Effector memory CD8-positive, alpha-beta T cell (primary cell): ENCODE results near the gene MRPL21.

Source experiments
- ATAC-seq: fragments of 150-1000 bp; cut with Tn5 transposase; replicated peaks from 2 replicates; pipeline ENCODE4 v1.10.0; 2021; ENCODE audit warnings: mild to moderate bottlenecking, moderate library complexity
- DNase-seq, 3 experiments: peaks; one replicate each; pipeline ENCODE4 v3.0.0; 2021
- H3K27ac Mint-ChIP-seq, 2 donors: one replicate each; pipeline ENCODE4 v1.8.0; 2022; ENCODE audit warnings: mild to moderate bottlenecking in 2 of 2, mixed read lengths in 2 of 2, moderate library complexity in 2 of 2
- H3K27me3 Mint-ChIP-seq, 2 donors: one replicate each; pipeline ENCODE4 v1.8.0; 2022; ENCODE audit warnings: mixed read lengths in 2 of 2
- H3K36me3 Mint-ChIP-seq: one replicate; pipeline ENCODE4 v1.8.0; 2022; ENCODE audit warnings: mild to moderate bottlenecking, moderate library complexity, mixed read lengths; ENCODE audit not compliant: insufficient read depth
- H3K4me1 Mint-ChIP-seq, 2 donors: one replicate each; pipeline ENCODE4 v1.8.0; 2022; ENCODE audit warnings: low read depth in 2 of 2, mixed read lengths in 2 of 2
- H3K4me3 Mint-ChIP-seq, 2 donors: one replicate each; pipeline ENCODE4 v1.8.0; 2022; ENCODE audit warnings: mild to moderate bottlenecking in 2 of 2, mixed read lengths in 2 of 2, moderate library complexity in 2 of 2
- H3K9me3 Mint-ChIP-seq, 2 donors: one replicate each; pipeline ENCODE4 v1.8.0; 2022; ENCODE audit warnings: mixed read lengths in 2 of 2

MRPL21 gene

DNA sequence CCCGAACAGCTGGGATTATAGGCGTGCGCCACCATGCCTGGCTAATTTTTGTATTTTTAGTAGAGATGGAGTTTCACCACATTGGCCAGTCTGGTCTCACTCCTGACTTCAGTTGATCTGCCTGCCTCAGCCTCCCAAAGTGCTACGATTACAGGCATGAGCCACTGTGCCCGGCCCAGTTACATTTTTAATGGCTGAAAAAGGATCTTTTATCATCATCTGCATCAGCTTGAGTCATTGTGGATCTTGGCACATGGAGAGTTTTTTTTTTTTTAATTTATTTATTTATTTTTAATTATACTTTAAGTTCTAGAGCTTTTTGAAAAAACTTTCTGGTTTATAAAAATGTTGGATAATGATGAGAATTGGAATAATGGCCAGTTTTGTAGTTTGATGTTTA is 8.6 kb upstream of the MRPL21 start:
- no peaks in the 10 kb centered on the region for H3K9me3 Mint-ChIP-seq
- H3K36me3 Mint-ChIP-seq, result peaks cover 80% of the 10 kb centered on the region
- no peaks in the 10 kb centered on the region for H3K27me3 Mint-ChIP-seq
- no peak overlapping the region for H3K4me3 Mint-ChIP-seq
- no peak overlapping the region for H3K27ac Mint-ChIP-seq
- DNase-seq, result no peak
- H3K4me1 Mint-ChIP-seq, result peaks cover under 1 to 1% of the 10 kb centered on the region in 2 donors
- no peak for ATAC-seq

DNA sequence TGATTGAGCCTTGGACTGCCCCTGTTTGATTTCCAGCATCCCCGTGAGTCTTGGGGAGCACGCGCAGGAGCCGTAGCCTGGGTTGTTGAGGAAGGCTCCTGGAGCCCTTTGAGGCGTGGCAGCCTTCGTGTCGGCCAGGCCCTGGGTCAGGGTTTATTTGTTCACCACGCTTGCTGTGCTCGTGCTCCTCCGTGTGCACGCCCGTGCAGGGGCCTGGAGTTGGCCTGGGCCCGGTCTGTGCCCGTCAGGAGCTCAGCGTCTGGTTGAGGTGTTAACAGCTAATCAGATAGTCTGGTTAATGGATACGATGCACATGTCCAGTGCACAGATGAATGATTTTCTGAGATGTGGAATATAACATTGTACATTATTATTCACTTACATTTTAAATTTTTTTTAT is 8.1 kb upstream of the MRPL21 start:
- Mint-ChIP-seq H3K4me1 (peaks cover 0 to 1% of the 10 kb centered on the region in 2 donors), H3K27me3 (no peaks in the 10 kb centered on the region), H3K4me3 (no peak overlapping the region), H3K27ac (no peak overlapping the region), H3K9me3 (no peaks in the 10 kb centered on the region), H3K36me3 (peaks cover 75% of the 10 kb centered on the region)
- DNase-seq (no peak), ATAC-seq (no peak)

DNA sequence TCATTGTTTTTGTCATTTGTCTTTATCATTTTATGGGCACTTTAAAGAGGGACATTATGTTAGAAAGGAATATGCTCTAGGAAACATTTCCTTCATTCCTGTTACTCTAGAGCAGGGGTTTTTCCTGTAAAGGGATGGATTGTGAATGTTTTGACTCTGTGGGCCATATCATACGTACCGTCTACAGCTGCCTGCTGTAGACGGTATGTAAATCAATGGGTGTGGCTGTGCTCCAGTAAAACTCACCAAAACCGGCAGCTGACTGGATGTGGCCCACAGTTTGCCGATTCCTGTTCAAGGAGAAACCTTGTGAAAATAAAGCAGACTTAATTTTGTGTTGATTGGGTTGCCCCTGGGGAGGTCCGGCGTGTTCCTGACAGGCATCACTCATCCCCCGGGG is 7.3 kb upstream of the MRPL21 start:
- ATAC-seq, result no peak
- Mint-ChIP-seq H3K4me3 (no peak overlapping the region), H3K27me3 (no peaks in the 10 kb centered on the region), H3K9me3 (no peaks in the 10 kb centered on the region), H3K27ac (no peak overlapping the region), H3K4me1 (peaks cover 0 to 1% of the 10 kb centered on the region in 2 donors), H3K36me3 (peaks cover 67% of the 10 kb centered on the region)
- DNase-seq, result no peak

DNA sequence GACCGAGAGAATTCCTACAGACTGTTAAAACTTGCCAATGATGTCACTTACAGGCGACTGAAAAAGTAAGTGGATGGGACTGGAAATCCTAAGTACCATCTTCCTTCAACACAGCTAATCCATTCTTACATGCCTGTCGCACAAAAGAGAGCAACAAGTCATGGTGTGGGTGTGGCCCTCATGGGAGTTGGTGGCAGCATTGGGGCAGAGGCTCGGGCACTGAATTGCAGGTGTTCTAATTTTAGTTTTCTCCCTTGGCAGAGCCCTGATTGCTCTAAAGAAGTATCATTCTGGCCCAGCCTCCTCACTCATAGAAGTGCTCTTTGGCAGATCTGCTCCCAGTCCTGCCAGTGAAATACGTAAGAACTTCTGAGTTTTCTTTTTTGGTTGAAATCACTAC is 4.6 kb upstream of the MRPL21 start:
- ATAC-seq, result no peak
- H3K27me3 Mint-ChIP-seq, result no peaks in the 10 kb centered on the region
- no peak overlapping the region for H3K4me3 Mint-ChIP-seq
- peaks cover 19 to 22% of the 10 kb centered on the region in 2 donors for H3K4me1 Mint-ChIP-seq
- H3K27ac Mint-ChIP-seq, result no peak overlapping the region
- H3K36me3 Mint-ChIP-seq, result peaks cover 57% of the 10 kb centered on the region
- H3K9me3 Mint-ChIP-seq, result no peaks in the 10 kb centered on the region
- no peak for DNase-seq

DNA sequence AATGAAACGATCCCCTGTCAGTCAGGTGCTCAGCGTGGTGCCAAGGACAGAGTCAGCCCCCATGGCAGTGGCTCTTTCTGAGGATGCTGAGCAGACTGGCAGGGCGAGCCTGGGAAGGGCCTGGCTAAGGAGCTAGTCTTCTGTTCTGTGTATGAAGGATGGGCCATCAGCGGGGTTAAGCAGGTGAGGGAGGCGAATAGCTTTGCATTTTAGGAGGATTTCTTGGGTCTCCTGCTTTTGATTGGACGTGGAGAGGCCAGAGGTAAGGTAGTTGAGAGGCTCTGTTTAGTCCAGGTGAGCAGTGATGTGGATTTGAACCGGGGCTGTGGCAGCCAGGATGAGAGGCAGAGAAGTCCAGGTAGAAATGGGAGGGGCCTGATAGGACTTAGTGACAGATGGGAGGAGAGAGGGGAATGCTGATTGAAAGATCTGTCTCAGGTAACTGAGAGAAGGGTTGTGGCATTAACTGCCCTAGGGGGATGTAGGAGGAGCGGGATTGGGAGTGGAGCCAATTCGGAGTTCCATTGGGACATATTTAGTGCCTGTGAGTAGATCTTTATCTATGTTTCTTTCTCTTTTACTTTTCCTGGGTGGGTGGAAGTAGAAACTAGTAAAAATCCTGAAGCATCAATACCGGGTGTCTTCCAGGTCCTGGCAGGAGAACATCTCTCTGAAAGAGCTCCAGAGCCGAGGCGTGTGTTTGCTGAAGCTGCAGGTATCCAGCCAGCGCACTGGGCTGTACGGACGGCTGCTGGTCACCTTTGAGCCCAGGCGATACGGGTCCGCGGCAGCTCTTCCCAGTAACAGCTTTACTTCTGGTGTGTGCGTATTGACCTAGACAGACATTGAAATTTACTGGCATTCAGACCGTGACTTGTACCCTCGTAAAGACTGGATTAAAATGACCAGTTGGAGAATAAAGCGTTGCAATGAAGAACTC is 2.1 kb upstream of the MRPL21 start:
- H3K4me1 Mint-ChIP-seq, result peaks cover 33 to 44% of the 10 kb centered on the region in 2 donors
- peak overlapping the region; percentile 94 to 99 for H3K4me3 Mint-ChIP-seq
- ATAC-seq, result no peak
- peaks cover 42% of the 10 kb centered on the region for H3K36me3 Mint-ChIP-seq
- H3K27ac Mint-ChIP-seq, result peak overlapping the region; percentile 89 to 98
- DNase-seq, result no peak
- H3K27me3 Mint-ChIP-seq, result no peaks in the 10 kb centered on the region
- no peaks in the 10 kb centered on the region for H3K9me3 Mint-ChIP-seq

DNA sequence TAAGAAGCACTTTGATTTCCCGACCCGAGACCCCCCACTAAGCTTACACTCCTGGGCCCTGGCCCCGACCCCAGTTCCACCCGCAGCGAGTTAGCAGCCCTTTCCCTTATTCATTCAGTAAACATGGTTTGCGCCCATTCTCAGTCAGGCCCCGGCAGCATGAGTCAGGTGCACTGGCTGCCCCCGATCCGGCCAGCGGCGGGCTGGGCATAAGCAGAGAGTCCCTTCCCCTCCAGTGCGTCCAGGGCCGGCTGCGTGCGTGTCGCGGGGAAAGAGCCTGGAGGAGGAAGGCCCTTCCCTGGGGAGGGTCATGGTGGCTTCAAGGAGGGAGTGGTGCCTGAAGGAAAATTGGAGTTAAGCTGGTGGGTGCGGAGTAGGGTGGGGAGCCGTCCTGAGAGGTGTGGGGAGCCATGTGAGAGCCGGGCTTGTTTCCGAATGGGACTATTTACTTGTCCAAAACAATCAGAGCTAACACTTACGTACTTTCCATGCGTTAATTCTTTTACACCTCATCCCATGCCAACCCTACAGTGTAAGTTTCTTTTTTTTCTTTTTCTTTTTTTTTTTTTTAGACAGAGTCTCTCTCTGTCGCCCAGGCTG is 716 bp upstream of the MRPL21 start:
- peak overlapping the region; percentile 94 to 99 for H3K4me3 Mint-ChIP-seq
- no peaks in the 10 kb centered on the region for H3K9me3 Mint-ChIP-seq
- DNase-seq (peak in 2 of 3 experiments; percentile 13 to 19), ATAC-seq (peak; percentile 25)
- H3K27ac Mint-ChIP-seq, result peak overlapping the region; percentile 89 to 98
- H3K36me3 Mint-ChIP-seq, result peaks cover 39% of the 10 kb centered on the region
- no peaks in the 10 kb centered on the region for H3K27me3 Mint-ChIP-seq
- H3K4me1 Mint-ChIP-seq, result peaks cover 33 to 44% of the 10 kb centered on the region in 2 donors

DNA sequence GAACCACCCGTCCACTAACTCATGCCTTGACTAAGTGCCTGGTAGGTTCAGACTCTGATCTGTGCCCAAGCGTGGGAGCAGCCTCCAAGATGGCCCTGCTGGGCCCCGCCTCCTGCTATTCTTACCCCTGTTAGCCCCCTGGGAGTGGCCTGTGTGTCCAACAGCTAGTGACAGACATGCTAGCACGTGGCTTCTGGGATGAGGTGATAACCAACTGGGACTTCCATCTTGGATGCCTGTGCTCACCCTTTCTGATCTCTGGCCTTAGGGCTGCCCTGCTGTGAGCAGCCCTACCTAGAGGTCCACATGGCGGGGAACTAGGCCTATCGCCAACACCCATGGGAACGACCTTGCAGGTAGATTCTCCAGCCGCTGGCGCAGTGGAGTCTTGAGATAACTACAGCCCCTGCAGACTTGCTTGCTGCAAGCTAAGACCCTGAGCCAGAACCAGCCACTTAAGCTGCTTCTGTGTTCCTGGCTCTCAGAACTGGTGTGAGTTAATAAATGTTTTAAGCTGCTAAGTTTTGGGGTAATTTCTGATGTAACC is 2.7 kb downstream of the MRPL21 start:
- DNase-seq, result no peak
- no peak overlapping the region for H3K4me3 Mint-ChIP-seq
- H3K36me3 Mint-ChIP-seq, result peaks cover 52% of the 10 kb centered on the region
- no peak for ATAC-seq
- no peaks in the 10 kb centered on the region for H3K27me3 Mint-ChIP-seq
- H3K9me3 Mint-ChIP-seq, result no peaks in the 10 kb centered on the region
- peaks cover 36 to 42% of the 10 kb centered on the region in 2 donors for H3K4me1 Mint-ChIP-seq
- no peak overlapping the region for H3K27ac Mint-ChIP-seq

DNA sequence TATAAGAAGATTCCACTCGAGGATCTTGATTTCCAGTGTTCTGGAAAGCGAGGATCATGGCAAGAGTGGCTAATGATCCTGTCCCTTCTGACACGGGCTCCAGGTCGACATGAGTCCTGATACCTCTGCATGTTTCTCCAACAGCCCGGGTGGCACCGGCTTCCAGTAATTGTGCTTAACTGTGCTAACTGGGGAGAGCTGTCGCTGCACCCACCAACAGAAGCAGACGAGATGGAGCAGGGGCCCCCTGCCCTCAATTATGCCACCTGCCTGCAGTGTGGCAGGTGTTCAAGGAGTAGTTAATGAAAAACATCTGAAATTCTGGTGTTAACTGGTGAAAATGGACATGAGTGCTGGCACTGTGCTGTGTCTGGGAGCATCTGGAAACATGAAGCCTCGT is 6.2 kb downstream of the MRPL21 start:
- no peak for ATAC-seq
- Mint-ChIP-seq H3K27ac (no peak overlapping the region), H3K9me3 (no peaks in the 10 kb centered on the region), H3K36me3 (peaks cover 56% of the 10 kb centered on the region), H3K4me3 (no peak overlapping the region), H3K4me1 (peaks cover 9 to 13% of the 10 kb centered on the region in 2 donors), H3K27me3 (no peaks in the 10 kb centered on the region)
- DNase-seq, result no peak

DNA sequence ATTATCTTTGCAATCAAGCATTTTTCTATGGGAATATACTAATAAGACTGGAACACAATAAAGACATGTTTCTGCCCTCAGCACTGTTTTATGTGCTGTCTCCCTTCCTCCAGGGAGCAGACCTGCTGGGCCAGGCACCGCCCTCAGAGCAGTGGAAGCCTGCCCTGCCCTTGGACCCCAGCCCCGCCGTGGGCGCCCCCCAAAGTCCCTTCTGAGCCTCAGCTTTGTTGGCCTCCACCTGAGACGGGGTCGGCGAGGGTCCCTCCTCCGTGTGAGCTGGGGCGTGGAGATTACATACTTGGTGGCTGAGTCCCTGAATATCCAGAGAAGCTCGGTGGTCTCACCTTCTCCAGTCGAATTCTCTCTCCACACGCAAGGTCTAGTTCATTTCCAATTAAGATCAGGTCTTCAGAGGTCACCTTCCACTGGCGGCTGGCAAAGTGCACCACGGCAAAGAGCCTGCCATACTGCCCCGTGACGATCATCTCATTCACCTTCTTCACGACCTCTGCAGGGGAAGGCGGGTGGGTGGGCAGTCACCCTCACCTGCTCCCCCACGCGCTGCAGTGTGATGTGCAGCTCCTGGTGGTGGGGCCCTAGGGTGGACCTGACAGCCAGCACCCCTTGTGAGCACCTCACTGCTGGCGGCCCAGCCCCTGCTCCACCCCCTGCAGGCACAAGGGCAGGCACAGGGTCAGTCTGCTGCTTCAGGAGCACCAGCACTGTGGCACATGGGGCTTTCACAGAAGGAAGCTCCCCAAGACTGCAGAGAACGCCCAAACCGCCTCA is 7.3 kb downstream of the MRPL21 start:
- no peak overlapping the region for H3K27ac Mint-ChIP-seq
- DNase-seq, result no peak
- no peak overlapping the region for H3K4me3 Mint-ChIP-seq
- ATAC-seq, result no peak
- peaks cover 3 to 5% of the 10 kb centered on the region in 2 donors for H3K4me1 Mint-ChIP-seq
- no peaks in the 10 kb centered on the region for H3K9me3 Mint-ChIP-seq
- H3K36me3 Mint-ChIP-seq, result peaks cover 56% of the 10 kb centered on the region
- H3K27me3 Mint-ChIP-seq, result no peaks in the 10 kb centered on the region

DNA sequence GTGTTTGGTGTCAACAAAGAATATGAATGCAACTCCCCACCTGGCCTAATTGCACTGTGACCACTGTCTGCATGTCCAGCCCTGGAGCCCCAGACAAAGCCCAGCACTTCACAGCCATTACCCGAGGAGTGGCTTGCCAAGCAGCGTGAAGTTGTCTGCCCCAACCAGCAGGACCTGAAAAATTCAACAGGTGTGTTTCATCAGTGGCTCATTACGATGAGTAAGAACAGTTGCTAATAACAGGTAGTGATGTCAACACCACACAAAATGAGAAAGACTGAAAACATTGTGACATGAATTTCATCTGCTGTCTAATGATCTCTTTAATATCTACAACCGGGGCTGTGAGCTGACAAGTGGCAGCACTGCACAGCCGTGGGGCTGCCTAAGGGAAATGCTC is 10.3 kb downstream of the MRPL21 start:
- peaks cover 47% of the 10 kb centered on the region for H3K36me3 Mint-ChIP-seq
- peaks cover 0 to 2% of the 10 kb centered on the region in 2 donors for H3K4me1 Mint-ChIP-seq
- no peak overlapping the region for H3K27ac Mint-ChIP-seq
- ATAC-seq (no peak), DNase-seq (no peak)
- no peaks in the 10 kb centered on the region for H3K9me3 Mint-ChIP-seq
- no peak overlapping the region for H3K4me3 Mint-ChIP-seq
- H3K27me3 Mint-ChIP-seq, result no peaks in the 10 kb centered on the region

DNA sequence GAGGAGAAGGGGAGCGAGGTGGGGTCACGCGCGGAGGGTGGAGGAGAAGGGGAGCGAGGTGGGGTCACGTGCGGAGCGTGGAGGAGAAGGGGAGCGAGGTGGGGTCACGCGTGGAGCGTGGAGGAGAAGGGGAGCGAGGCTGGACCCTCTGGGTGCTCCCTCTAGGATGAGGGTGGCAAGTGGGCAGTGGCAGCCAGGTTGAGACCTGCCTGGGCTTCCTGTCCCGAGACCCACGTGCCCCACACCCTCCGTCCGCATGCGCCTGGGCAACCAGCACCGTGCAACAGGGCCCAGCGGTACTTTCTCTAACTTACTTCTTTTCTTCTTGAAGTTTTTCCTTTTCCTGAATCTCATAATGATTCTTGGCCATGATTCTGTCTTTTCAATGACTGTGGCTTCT is 11.1 kb downstream of the MRPL21 start:
- Mint-ChIP-seq H3K27me3 (no peaks in the 10 kb centered on the region), H3K9me3 (no peaks in the 10 kb centered on the region), H3K4me1 (no peaks in the 10 kb centered on the region), H3K27ac (no peak overlapping the region), H3K4me3 (no peak overlapping the region), H3K36me3 (peaks cover 44% of the 10 kb centered on the region)
- ATAC-seq, result no peak
- DNase-seq, result no peak

DNA sequence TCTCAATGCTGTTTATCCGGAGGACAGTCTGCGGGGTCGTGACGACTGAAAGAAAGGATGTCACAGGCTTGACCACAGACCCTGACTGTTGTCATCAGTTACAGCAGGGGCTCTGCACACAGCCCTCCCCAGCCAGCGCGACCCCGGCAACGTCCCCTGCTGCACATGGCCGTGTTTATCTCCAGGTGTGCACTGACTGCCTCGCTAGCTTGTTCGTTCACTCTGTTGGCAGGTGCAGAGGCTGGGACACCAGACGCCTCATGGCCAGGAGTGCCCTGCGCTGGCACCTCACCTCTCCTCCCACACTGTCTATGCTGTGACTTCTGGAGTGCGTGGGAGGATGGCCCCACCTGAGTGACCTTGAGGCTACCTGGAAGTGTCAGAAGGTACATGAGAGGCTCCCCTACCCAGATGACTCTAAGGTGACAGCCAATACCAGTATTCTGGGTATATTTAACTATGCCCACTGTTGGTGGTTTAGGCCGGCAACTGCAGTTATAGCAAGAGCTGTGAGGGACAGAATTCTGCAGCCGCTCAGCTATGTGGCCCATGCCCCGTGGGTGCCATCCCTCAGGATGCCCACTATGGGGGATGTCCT is 12.2 kb downstream of the MRPL21 start:
- no peaks in the 10 kb centered on the region for H3K4me1 Mint-ChIP-seq
- ATAC-seq (no peak), DNase-seq (no peak)
- H3K36me3 Mint-ChIP-seq, result peaks cover 33% of the 10 kb centered on the region
- no peaks in the 10 kb centered on the region for H3K27me3 Mint-ChIP-seq
- no peaks in the 10 kb centered on the region for H3K9me3 Mint-ChIP-seq
- no peak overlapping the region for H3K4me3 Mint-ChIP-seq
- no peak overlapping the region for H3K27ac Mint-ChIP-seq
